GM12891 (cell line): ENCODE measurements around the gene AHSP.

Source experiments
- POLR2A ChIP-seq: IDR thresholded peaks from 2 replicates; pipeline ENCODE4 v1.6.1; 2011; ENCODE audit warnings: low read depth, low read length, control low read depth
- POLR2AphosphoS5 ChIP-seq: IDR thresholded peaks from 2 replicates; pipeline ENCODE4 v1.6.1; 2011; ENCODE audit warnings: low read depth, low read length, control low read depth
- POU2F2 ChIP-seq: IDR thresholded peaks from 2 replicates; pipeline ENCODE4 v1.6.1; 2011; ENCODE audit warnings: low read depth, mild to moderate bottlenecking, control low read depth, low read length, moderate library complexity
- SPI1 ChIP-seq: IDR thresholded peaks from 2 replicates; pipeline ENCODE4 v1.6.1; 2011; ENCODE audit warnings: low read depth, low read length, control low read depth
- TAF1 ChIP-seq: IDR thresholded peaks from 2 replicates; pipeline ENCODE4 v1.6.1; 2011; ENCODE audit warnings: low read depth, low read length, control low read depth

DNA sequence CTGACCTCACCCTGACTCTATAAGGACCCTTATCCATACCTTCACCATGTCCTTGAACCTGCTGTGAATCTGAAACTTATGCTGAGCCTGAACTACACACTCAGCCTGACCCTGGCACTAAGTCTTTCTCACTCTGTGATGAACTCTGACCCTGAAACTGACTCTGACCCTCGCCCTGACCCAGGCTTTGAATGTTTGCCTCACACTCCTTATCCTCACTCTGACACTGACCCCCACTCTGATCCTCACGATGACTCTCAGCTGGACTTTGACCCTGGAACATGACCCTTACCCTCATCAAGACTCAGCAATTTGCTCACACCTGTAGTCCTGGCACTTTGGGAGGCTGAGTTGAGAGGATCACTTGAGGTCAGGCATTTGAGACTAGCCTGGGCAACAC lies 4.4 kb downstream of the AHSP start:
- TF ChIP-seq POLR2A = no peak
- TF ChIP-seq TAF1 = no peak
- no peak for TF ChIP-seq POLR2AphosphoS5
- TF ChIP-seq SPI1 = no peak
- no peak for TF ChIP-seq POU2F2
